SU-DHL-6 (cell line): ENCODE data around the gene EGLN2.

Source experiments
- H2AFZ ChIP-seq: fragments of 200-600 bp; sonication (generic); 2 replicates; pipeline ENCODE4 v1.6.1; 2014; ENCODE audit warnings: low read depth, mild to moderate bottlenecking, moderate library complexity, mixed read lengths, antibody characterized with exemption, low read length; ENCODE audit not compliant: severe bottlenecking
- H3F3A ChIP-seq: fragments of 200-600 bp; shearing (Covaris generic); 2 replicates; pipeline ENCODE4 v1.6.0; 2016; ENCODE audit warnings: antibody characterized with exemption, mild to moderate bottlenecking; ENCODE audit not compliant: insufficient read depth
- H3K27ac ChIP-seq: fragments of 200-600 bp; sonication (generic); 2 replicates; pipeline ENCODE4 v1.5.1; 2016; ENCODE audit warnings: low read depth, mild to moderate bottlenecking, low read length, moderate library complexity, mixed read lengths
- H3K27me3 ChIP-seq: fragments of 200-600 bp; sonication (generic), shearing (Covaris generic); 2 replicates; pipeline ENCODE4 v1.6.0; 2014; ENCODE audit warnings: mild to moderate bottlenecking, low read length
- H3K36me3 ChIP-seq: fragments of 200-600 bp; sonication (generic); 2 replicates; pipeline ENCODE4 v1.6.1; 2014; ENCODE audit warnings: mild to moderate bottlenecking, low read length, mixed read lengths
- H3K4me2 ChIP-seq: fragments of 300-600, 200-600 bp; shearing (Covaris generic), sonication (generic); 2 replicates; pipeline ENCODE4 v1.6.0; 2014; ENCODE audit warnings: low read length, low read depth, mild to moderate bottlenecking; ENCODE audit not compliant: poor library complexity, severe bottlenecking
- H3K4me3 ChIP-seq: fragments of 200-600 bp; sonication (generic); 2 replicates; pipeline ENCODE4 v1.5.1; 2014; ENCODE audit warnings: antibody characterized with exemption, low read length, mild to moderate bottlenecking, mixed read lengths; ENCODE audit not compliant: insufficient read depth, poor library complexity, severe bottlenecking
- H3K79me2 ChIP-seq: fragments of 200-600 bp; sonication (generic); 2 replicates; pipeline ENCODE4 v1.6.1; 2014; ENCODE audit warnings: mild to moderate bottlenecking, low read length, moderate library complexity; ENCODE audit not compliant: insufficient read depth
- H3K9ac ChIP-seq: fragments of 200-600 bp; sonication (generic); 2 replicates; pipeline ENCODE4 v1.7.0; 2014; ENCODE audit warnings: mild to moderate bottlenecking, low read length
- H3K9me2 ChIP-seq: fragments of 200-600 bp; sonication (generic); replicated peaks from 2 replicates; pipeline ENCODE4 v1.6.1; 2014; ENCODE audit warnings: low read length; ENCODE audit not compliant: insufficient read depth
- H3K9me3 ChIP-seq: fragments of 200-600 bp; sonication (generic); 2 replicates; pipeline ENCODE4 v1.6.1; 2014; ENCODE audit warnings: low read length, mixed read lengths; ENCODE audit not compliant: insufficient read depth
- H4K20me1 ChIP-seq: fragments of 200-600 bp; sonication (generic); 2 replicates; pipeline ENCODE4 v1.6.1; 2014; ENCODE audit warnings: low read depth, mild to moderate bottlenecking, antibody characterized with exemption, low read length, moderate library complexity, mixed read lengths
- CTCF ChIP-seq: fragments of 200-600 bp; sonication (generic); IDR thresholded peaks from one replicate; pipeline ENCODE4 v1.5.1; 2017; ENCODE audit warnings: antibody characterized with exemption, mild to moderate bottlenecking, low read length, moderate library complexity; ENCODE audit not compliant: insufficient read depth, poor library complexity, severe bottlenecking
- EZH2phosphoT487 ChIP-seq: fragments of 200-600 bp; sonication (generic), shearing (Covaris generic); conservative IDR thresholded peaks from 2 replicates; pipeline ENCODE4 v1.6.1; 2018; ENCODE audit warnings: mild to moderate bottlenecking, antibody characterized with exemption, low read length, moderate library complexity, mixed read lengths

EGLN2 gene

GRCh38 chr19:40803170-40803856, 4.3 kb downstream of the EGLN2 start:
- H3K4me2 ChIP-seq = peak overlapping the region; percentile 83
- peak overlapping the region; percentile 60 for H3K27ac ChIP-seq
- peaks cover 72% of the 10 kb centered on the region for H3K79me2 ChIP-seq
- H2AFZ ChIP-seq = no peak overlapping the region
- H4K20me1 ChIP-seq = no peaks in the 10 kb centered on the region
- H3K4me3 ChIP-seq = no peak overlapping the region
- no peaks in the 10 kb centered on the region for H3K9me2 ChIP-seq
- peaks cover 5% of the 10 kb centered on the region for H3F3A ChIP-seq
- no peaks in the 10 kb centered on the region for H3K36me3 ChIP-seq
- no peak for TF ChIP-seq CTCF
- TF ChIP-seq EZH2phosphoT487 = no peak
- no peaks in the 10 kb centered on the region for H3K27me3 ChIP-seq
- H3K9ac ChIP-seq = peak overlapping the region; percentile 95
- H3K9me3 ChIP-seq = no peaks in the 10 kb centered on the region

GRCh38 chr19:40803857-40804782, 5.1 kb downstream of the EGLN2 start:
- H3K27me3 ChIP-seq = no peaks in the 10 kb centered on the region
- H2AFZ ChIP-seq = no peak overlapping the region
- peaks cover 3% of the 10 kb centered on the region; the same call in 1 of the 2 replicates for H3F3A ChIP-seq
- no peaks in the 10 kb centered on the region for H4K20me1 ChIP-seq
- H3K9me2 ChIP-seq = no peaks in the 10 kb centered on the region
- H3K9ac ChIP-seq = peak overlapping the region; percentile 95
- peaks cover 72% of the 10 kb centered on the region for H3K79me2 ChIP-seq
- peak overlapping the region; percentile 60 for H3K27ac ChIP-seq
- H3K4me3 ChIP-seq = no peak overlapping the region
- H3K9me3 ChIP-seq = no peaks in the 10 kb centered on the region
- TF ChIP-seq CTCF = no peak
- no peak for TF ChIP-seq EZH2phosphoT487
- peak overlapping the region; percentile 83 for H3K4me2 ChIP-seq
- H3K36me3 ChIP-seq = no peaks in the 10 kb centered on the region

GRCh38 chr19:40804783-40805242, 5.8 kb downstream of the EGLN2 start:
- H3K27ac ChIP-seq = peak overlapping the region; percentile 60; the same call in 1 of the 2 replicates
- H2AFZ ChIP-seq = no peak overlapping the region
- no peaks in the 10 kb centered on the region for H3K36me3 ChIP-seq
- H3F3A ChIP-seq = peaks cover 3% of the 10 kb centered on the region; the same call in 1 of the 2 replicates
- no peak overlapping the region for H3K9ac ChIP-seq
- H3K79me2 ChIP-seq = peaks cover 67% of the 10 kb centered on the region
- TF ChIP-seq EZH2phosphoT487 (no peak), CTCF (no peak)
- no peaks in the 10 kb centered on the region for H3K9me3 ChIP-seq
- H3K4me2 ChIP-seq = no peak overlapping the region
- H3K4me3 ChIP-seq = no peak overlapping the region
- H3K27me3 ChIP-seq = no peaks in the 10 kb centered on the region
- no peaks in the 10 kb centered on the region for H4K20me1 ChIP-seq
- no peaks in the 10 kb centered on the region for H3K9me2 ChIP-seq
